Stomach (tissue), 9 donors: Measurements from ENCODE around the gene SMAD5. TPM values are rescaled to one million over a fixed set of nuclear protein-coding genes. Genes with fewer than 3 reads are reported as not detected.

Experiments
- DNase-seq, 2 donors: peaks; one replicate each; pipeline versions ENCODE4 v3.0.0 to v3.0.0-alpha.2; 2013 to 2019
- H3K27ac ChIP-seq, 5 donors: fragments of 200-600 bp in 4 of 5; sonication (generic) in 4 of 5; one replicate each; pipeline ENCODE4 v1.5.1; 2013 to 2019; ENCODE audit warnings: mild to moderate bottlenecking in 1 of 5, moderate library complexity in 1 of 5
- H3K27me3 ChIP-seq, 3 donors: fragments of 200-600 bp; sonication (generic); one replicate each; pipeline ENCODE4 v1.5.1; 2017 to 2019; ENCODE audit warnings: mixed run types in 1 of 3
- H3K36me3 ChIP-seq, 4 donors: fragments of 200-600 bp; sonication (generic); 1 replicate in 3 of 4; 2 replicates in 1 of 4; pipeline ENCODE4 v1.5.1; 2016 to 2019
- H3K4me1 ChIP-seq, 4 donors: fragments of 200-600 bp; sonication (generic); one replicate each; pipeline ENCODE4 v1.5.1; 2016 to 2019
- H3K4me3 ChIP-seq, 4 donors: fragments of 200-600 bp; sonication (generic) in 3 of 4; one replicate each; pipeline ENCODE4 v1.5.1; 2016 to 2019; ENCODE audit warnings: mild to moderate bottlenecking in 1 of 4
- H3K9me3 ChIP-seq, 4 donors: fragments of 200-600 bp; sonication (generic); one replicate each; pipeline ENCODE4 v1.5.1; 2016 to 2019
- EP300 ChIP-seq: sonication (generic); formaldehyde crosslinking; IDR thresholded peaks from one replicate; pipeline ENCODE4 v1.6.1; 2017; ENCODE audit warnings: antibody characterized with exemption
- POLR2A ChIP-seq, 4 donors: fragments of 450-650 bp; IDR thresholded peaks; one replicate each; pipeline ENCODE4 v1.6.1; 2016; ENCODE audit warnings: antibody characterized with exemption in 4 of 4, control low read depth in 2 of 4, mild to moderate bottlenecking in 1 of 4, moderate library complexity in 1 of 4
- POLR2AphosphoS5 ChIP-seq, 3 donors: sonication (generic); formaldehyde crosslinking; IDR thresholded peaks; one replicate each; pipeline ENCODE4 v1.6.1; 2016; ENCODE audit warnings: antibody characterized with exemption in 3 of 3
- WGBS, 5 donors: extraction: QIAGEN DNeasy Blood & Tissue Kit in 3 of 5; methylation state at CpG; one replicate each; pipeline versions ENCODE4 v1.1.5 to v1.1.7; 2013 to 2018; 5-methylcytosine and 5-hydroxymethylcytosine counted together
- intact Hi-C: fragments of 100-400 bp; cut with DNase I; formaldehyde crosslinking; loops from one replicate; pipeline ENCODE4 v1.15.1; 2023; ENCODE audit warnings: low total_unique reads
- polyA plus RNA-seq, 3 donors: library from polyadenylated mRNA; stranded (reverse); fragments of 200-250 nt; gene quantifications; one replicate each; pipeline ENCODE4 v1.2.3, GENCODE V29; 2013
- total RNA-seq, 5 donors: library from RNA; depleted of rRNA; stranded (reverse); fragments of >200 nt; gene quantifications; one replicate each; pipeline versions ENCODE4 v1.1.0 to v1.2.3, GENCODE V29; 2014 to 2016
- TF ChIP-seq, protein P1 (sequence below), 7 experiments: fragments of 450-650 bp in 4 of 7; fragments of 200-600 bp in 3 of 7; sonication (generic) in 3 of 7; IDR thresholded peaks; one replicate each; pipeline ENCODE4 v1.5.1; 2016 to 2019; ENCODE audit warnings: antibody characterized with exemption in 7 of 7, control low read depth in 2 of 7, mild to moderate bottlenecking in 1 of 7
- donor health status: healthy with polysubstance abuse.
- donor health status: Bipolar disorder and iron deficiency.
- donor health status: healthy.

Gene SMAD5
- total and polyA plus RNA-seq, 8 donors: 6.8 to 220 (median 24.0) TPM

- WGBS, 5 donors: 82 to 100% (median 95%) methylated on average over 1 of the region's 1 CpG
- intact Hi-C loops: no loop called here
- DNase-seq: no peak
- Histone ChIP-seq H3K9me3 (no peaks in the 10 kb centered on the region), H3K4me3 (no peak overlapping the region), H3K27me3 (no peaks in the 10 kb centered on the region), H3K36me3 (no peaks in the 10 kb centered on the region), H3K27ac (no peak overlapping the region), H3K4me1 (peaks cover 5 to 12% (median 7%) of the 10 kb centered on the region in 4 donors)
- no peak for TF ChIP-seq POLR2A (IDR thresholded peaks at IDR 0.05)
- no peak for TF ChIP-seq EP300
- TF ChIP-seq, protein P1, sequence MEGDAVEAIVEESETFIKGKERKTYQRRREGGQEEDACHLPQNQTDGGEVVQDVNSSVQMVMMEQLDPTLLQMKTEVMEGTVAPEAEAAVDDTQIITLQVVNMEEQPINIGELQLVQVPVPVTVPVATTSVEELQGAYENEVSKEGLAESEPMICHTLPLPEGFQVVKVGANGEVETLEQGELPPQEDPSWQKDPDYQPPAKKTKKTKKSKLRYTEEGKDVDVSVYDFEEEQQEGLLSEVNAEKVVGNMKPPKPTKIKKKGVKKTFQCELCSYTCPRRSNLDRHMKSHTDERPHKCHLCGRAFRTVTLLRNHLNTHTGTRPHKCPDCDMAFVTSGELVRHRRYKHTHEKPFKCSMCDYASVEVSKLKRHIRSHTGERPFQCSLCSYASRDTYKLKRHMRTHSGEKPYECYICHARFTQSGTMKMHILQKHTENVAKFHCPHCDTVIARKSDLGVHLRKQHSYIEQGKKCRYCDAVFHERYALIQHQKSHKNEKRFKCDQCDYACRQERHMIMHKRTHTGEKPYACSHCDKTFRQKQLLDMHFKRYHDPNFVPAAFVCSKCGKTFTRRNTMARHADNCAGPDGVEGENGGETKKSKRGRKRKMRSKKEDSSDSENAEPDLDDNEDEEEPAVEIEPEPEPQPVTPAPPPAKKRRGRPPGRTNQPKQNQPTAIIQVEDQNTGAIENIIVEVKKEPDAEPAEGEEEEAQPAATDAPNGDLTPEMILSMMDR (IDR thresholded peaks at IDR 0.05): no peak
- TF ChIP-seq POLR2AphosphoS5 (IDR thresholded peaks at IDR 0.05): no peak
Measured at GRCh38 chr5:136103118-136103517, 29.5 kb upstream of the SMAD5 start.

DNA sequence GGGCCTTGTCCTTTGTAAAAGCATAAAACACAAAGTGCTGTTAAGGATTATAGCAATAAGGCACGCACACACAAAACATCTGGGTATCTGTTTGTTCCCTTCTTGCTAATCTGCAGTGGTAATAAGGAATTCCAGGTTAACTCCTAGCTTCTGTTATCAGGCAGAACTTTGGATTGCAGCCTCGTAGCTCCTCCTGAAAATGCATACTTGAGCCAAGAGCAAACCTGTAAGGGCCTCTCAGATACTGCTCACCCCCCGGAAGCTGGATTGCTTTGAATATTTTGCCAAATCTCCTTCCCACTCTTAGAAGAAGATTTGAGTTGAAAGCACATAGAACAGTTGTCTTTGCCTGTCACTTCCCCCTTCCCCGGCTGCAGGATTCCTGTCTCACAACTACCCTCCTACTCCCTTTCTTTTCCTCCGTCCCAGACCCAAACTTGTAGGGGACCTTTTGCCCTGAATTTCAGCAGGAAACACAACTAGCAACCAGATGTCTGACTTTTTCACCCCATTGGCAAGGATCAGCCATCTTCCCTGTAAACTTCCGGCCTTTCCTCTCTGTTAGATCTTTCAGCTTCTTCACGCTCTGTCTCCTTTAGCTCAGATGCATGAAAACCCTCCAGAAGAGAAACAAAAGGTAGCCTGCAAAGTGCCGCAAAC lies 28.2 kb upstream of the SMAD5 start:
- no peaks in the 10 kb centered on the region for H3K9me3 ChIP-seq
- peak in 1 of 2 donors; percentile 65 for DNase-seq
- H3K4me1 ChIP-seq: peaks cover 5 to 12% (median 7%) of the 10 kb centered on the region in 4 donors
- intact Hi-C loops: no loop called here
- no peak for TF ChIP-seq POLR2A (IDR thresholded peaks at IDR 0.05)
- H3K27ac ChIP-seq: peak overlapping the region in 1 of 5 donors; percentile 5
- no peaks in the 10 kb centered on the region for H3K36me3 ChIP-seq
- H3K27me3 ChIP-seq: no peaks in the 10 kb centered on the region
- 36 to 61% (median 48%) methylated on average over 8 of the region's 8 CpGs for WGBS, 5 donors
- H3K4me3 ChIP-seq: no peak overlapping the region

DNA sequence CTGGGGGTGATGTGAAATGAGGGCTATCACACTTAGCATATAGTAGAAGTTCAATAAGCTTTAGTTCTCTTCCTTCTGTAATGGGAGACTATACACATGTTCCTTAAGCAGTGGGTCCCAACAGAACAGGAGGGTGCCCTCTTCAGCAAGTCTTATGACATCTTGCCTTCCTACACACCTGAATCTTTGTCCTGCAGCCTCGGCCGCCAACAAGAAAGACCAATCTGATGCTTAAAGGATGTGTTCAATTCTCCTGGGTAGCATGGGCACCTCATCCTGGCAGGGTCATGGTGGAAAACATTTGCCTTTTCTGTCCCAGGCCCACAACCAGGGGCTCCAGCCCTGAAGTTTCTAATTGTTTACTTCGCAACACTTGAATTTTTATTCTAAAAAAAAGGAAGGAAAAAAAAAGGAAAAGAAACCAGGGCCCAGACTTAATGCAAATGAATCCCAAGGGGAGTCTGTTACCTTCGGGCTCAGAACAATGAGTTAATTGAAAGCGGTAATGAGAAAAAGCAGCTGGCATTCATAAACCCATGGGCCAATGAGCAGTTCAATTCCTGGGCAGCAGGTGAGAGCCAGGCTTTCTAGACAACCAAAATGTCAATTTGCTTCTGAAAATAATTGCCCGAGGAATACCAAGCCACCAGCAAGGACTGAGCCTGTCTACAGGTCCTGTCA lies 26.2 kb upstream of the SMAD5 start:
- Histone ChIP-seq H3K4me1 (peaks cover 5 to 12% (median 7%) of the 10 kb centered on the region in 4 donors), H3K4me3 (no peak overlapping the region), H3K9me3 (no peaks in the 10 kb centered on the region), H3K36me3 (no peaks in the 10 kb centered on the region), H3K27ac (no peak overlapping the region), H3K27me3 (no peaks in the 10 kb centered on the region)
- intact Hi-C loops: no loop called here
- DNase-seq: no peak
- 79 to 92% (median 86%) methylated on average over 6 of the region's 6 CpGs for WGBS, 5 donors
- no peak for TF ChIP-seq POLR2AphosphoS5 (IDR thresholded peaks at IDR 0.05)
- TF ChIP-seq, protein P1 (IDR thresholded peaks at IDR 0.05): no peak
- TF ChIP-seq EP300: no peak
- no peak for TF ChIP-seq POLR2A (IDR thresholded peaks at IDR 0.05)

- WGBS, 5 donors: 75 to 93% (median 91%) methylated on average over 2 of the region's 2 CpGs
- DNase-seq: no peak
- intact Hi-C loops: no loop called here
Measured at GRCh38 chr5:136108180-136108611, 24.4 kb upstream of the SMAD5 start.

More at GRCh38 chr5:136108180-136108611, 24.4 kb upstream of the SMAD5 start:
- peaks cover 5 to 12% (median 7%) of the 10 kb centered on the region in 4 donors for H3K4me1 ChIP-seq
- no peaks in the 10 kb centered on the region for H3K9me3 ChIP-seq
- no peaks in the 10 kb centered on the region for H3K36me3 ChIP-seq
- H3K27me3 ChIP-seq: no peaks in the 10 kb centered on the region
- no peak overlapping the region for H3K4me3 ChIP-seq
- H3K27ac ChIP-seq: no peak overlapping the region
- TF ChIP-seq, protein P1 (IDR thresholded peaks at IDR 0.05): no peak
- no peak for TF ChIP-seq EP300
- no peak for TF ChIP-seq POLR2A (IDR thresholded peaks at IDR 0.05)
- no peak for TF ChIP-seq POLR2AphosphoS5 (IDR thresholded peaks at IDR 0.05)
